ENCODE measurements around the gene FGD6. TPM values are rescaled to one million over a fixed set of nuclear protein-coding genes. Genes with fewer than 3 reads are reported as not detected.

The FGD6 gene
- total RNA-seq (1 to 10 TPM in 2 of 5 donors, under 1 TPM in 3; 0.55 to 1.9 (median 0.70) TPM), total RNA-seq (0.68 to 8.0 (median 2.1) reads per million in 29 experiments)
- total RNA-seq (2013): 0.85 TPM

DNA sequence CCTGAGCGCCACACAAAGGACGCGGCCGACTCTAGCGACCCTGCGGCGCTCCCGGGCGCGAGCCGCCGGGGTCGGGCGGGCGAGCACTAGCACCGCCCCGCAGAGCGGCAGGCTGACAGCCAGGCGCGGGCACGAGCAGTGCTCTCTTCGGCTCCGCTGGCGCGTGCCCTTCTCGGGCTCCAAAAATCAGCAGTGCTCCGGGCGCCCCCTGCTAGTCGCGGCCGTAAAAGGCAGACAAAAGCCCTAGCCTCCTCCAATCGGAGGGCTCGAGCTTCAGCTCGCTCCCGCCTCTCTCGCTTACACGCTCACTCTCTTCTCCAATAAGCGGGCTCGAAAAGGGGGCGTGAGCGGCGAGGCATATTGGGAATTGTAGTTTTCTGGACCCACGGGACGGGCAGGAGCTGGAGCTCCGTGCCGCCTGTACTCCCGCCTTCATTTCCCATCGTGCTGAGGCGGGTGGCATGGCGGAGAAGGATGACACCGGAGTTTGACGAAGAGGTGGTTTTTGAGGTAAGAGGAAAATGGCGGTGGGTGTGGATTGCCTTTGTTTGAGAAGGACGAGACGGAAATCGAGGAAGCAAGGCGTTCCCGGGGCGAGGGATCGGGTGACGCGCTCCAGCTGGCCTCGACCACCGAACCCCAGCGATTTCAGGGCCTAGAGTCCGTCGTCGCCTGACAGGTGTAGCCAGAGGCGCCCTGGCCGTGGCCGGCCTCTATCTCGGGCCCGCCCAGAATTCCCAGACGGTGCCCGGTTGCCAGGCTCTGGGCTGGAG, at the start of gene FGD6, which contains the start of gene VEZT:
Gene FGD6 (minus strand): TSS at position 91 of the 773 bp plus-strand sequence. CDS start 227 bp downstream, outside the sequence.
Gene VEZT (plus strand): TSS at position 431 of the 773 bp plus-strand sequence. CDS start 44 bp downstream, at position 475.
- peaks cover 38 to 42% (median 42%) of the 10 kb centered on the region in 3 donors for H3K4me1 Mint-ChIP-seq
- peak within 1 kb of the TSS; percentile 83 to 98 for H3K4me3 ChIP-seq (ENCODE audit: control insufficient read depth in 1 of 2, extremely low read depth in 1 of 2, low read length in 1 of 2)

DNA sequence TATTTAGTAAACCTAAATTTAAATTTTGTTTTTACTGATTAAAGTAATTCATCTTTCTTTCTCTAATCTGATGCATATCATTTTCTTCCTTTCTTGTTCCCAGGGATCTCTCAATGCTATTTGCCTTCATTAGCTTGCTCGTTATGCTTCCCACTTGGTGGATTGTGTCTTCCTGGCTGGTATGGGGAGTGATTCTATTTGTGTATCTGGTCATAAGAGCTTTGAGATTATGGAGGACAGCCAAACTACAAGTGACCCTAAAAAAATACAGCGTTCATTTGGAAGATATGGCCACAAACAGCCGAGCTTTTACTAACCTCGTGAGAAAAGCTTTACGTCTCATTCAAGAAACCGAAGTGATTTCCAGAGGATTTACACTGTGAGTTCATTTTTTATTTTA, 49.0 kb upstream of the FGD6 start:
- no peak overlapping the region for H3K27ac ChIP-seq (ENCODE audit: low read length)
- Mint-ChIP-seq H3K27me3 (no peaks in the 10 kb centered on the region), H3K9me3 (no peaks in the 10 kb centered on the region), H3K27ac (no peak overlapping the region), H3K36me3 (peaks cover 37% of the 10 kb centered on the region), H3K4me3 (no peak overlapping the region), H3K4me1 (no peaks in the 10 kb centered on the region)
- WGBS (ENCODE audit: insufficient coverage): no CpG with 5 or more reads among the region's 6 CpGs
- H3K9me3 ChIP-seq: no peaks in the 10 kb centered on the region
- DNase-seq (no peak), ATAC-seq (replicated peaks in 1 of 4) (no peak)
- H3K27me3 ChIP-seq (replicated peaks in 1 of 2; ENCODE audit: control insufficient read depth in 2 of 2, extremely low read depth in 1 of 2, insufficient read depth in 2 of 2, low read length in 1 of 2): no peaks in the 10 kb centered on the region
- peaks cover 12 to 42% of the 10 kb centered on the region in 2 donors for H3K36me3 ChIP-seq (ENCODE audit: control insufficient read depth in 2 of 2, extremely low read depth in 1 of 2, insufficient read depth in 1 of 2, low read length in 1 of 2)
- ChIA-PET POLR2A (no interaction called here), CTCF (no interaction called here)
- H3K4me1 ChIP-seq (ENCODE audit: control insufficient read depth in 1 of 2, extremely low read depth in 1 of 2, insufficient read depth in 2 of 2, low read length in 2 of 2): no peaks in the 10 kb centered on the region
- no peak overlapping the region for H3K4me3 ChIP-seq (ENCODE audit: control insufficient read depth in 1 of 2, extremely low read depth in 1 of 2, low read length in 1 of 2)

More for the DNA sequence above, at the start of gene FGD6, which contains the start of gene VEZT:
- ChIA-PET CTCF (interaction anchor here in 1 of 2 donors (0.6 to 2.7 kb wide), 7 partner anchors 29 to 321 kb away, joined by 3 to 9 read pairs (median 4); partner anchors contain the start of genes METAP2 and NR2C1), POLR2A (interaction anchor here (0.6 to 1.2 kb wide), 2 partner anchors 214 to 319 kb away, joined by 3 read pairs; partner anchors contain the start of gene NDUFA12 (in 1 of the 2))
- Histone ChIP-seq H3K4me1 (ENCODE audit: control insufficient read depth in 1 of 2, extremely low read depth in 1 of 2, insufficient read depth in 2 of 2, low read length in 2 of 2) (peaks cover 7 to 15% of the 10 kb centered on the region in 2 experiments), H3K36me3 (ENCODE audit: control insufficient read depth in 2 of 2, extremely low read depth in 1 of 2, insufficient read depth in 1 of 2, low read length in 1 of 2) (no peaks in the 10 kb centered on the region), H3K27me3 (replicated peaks in 1 of 2; ENCODE audit: control insufficient read depth in 2 of 2, extremely low read depth in 1 of 2, insufficient read depth in 2 of 2, low read length in 1 of 2) (no peaks in the 10 kb centered on the region), H3K9me3 (no peaks in the 10 kb centered on the region), H3K27ac (ENCODE audit: low read length) (peak within 1 kb of the TSS; percentile 96)
- under 1% methylated on average over 69 of the region's 75 CpGs for WGBS (ENCODE audit: insufficient coverage)
- H3K36me3 Mint-ChIP-seq: no peaks in the 10 kb centered on the region
- H3K27me3 Mint-ChIP-seq: no peaks in the 10 kb centered on the region
- peak; percentile 90 to 95 (median 93) for ATAC-seq (replicated peaks in 1 of 4)
- no peaks in the 10 kb centered on the region for H3K9me3 Mint-ChIP-seq
- H3K4me3 Mint-ChIP-seq: peak within 1 kb of the TSS; percentile 88 to 100 (median 98)
- DNase-seq: peak; percentile 94 to 99 (median 98)
- H3K27ac Mint-ChIP-seq: peak within 1 kb of the TSS; percentile 96 to 99

DNA sequence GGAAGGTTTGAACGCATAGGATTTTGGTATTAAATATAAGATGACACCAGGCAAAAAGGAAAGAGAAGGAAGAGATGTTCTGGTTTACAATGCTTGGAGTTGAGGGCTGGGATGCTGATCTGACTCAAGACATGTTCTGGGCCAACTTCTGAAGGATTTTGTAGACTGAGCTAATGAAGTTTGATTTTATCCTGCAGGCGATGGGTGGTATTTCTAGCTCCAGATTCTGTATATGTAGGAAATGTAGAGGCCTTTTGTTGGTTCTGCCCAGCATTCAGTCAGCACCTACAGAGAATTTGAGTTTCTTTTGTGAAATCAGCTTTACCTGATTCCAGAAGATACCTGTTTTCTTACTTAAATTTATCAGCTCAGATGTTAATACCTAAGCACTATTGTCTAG, 48.5 kb upstream of the FGD6 start:
- Histone ChIP-seq H3K4me3 (ENCODE audit: control insufficient read depth in 1 of 2, extremely low read depth in 1 of 2, low read length in 1 of 2) (no peak overlapping the region), H3K36me3 (ENCODE audit: control insufficient read depth in 2 of 2, extremely low read depth in 1 of 2, insufficient read depth in 1 of 2, low read length in 1 of 2) (peaks cover 12 to 41% of the 10 kb centered on the region in 2 donors), H3K27ac (ENCODE audit: low read length) (no peak overlapping the region), H3K27me3 (replicated peaks in 1 of 2; ENCODE audit: control insufficient read depth in 2 of 2, extremely low read depth in 1 of 2, insufficient read depth in 2 of 2, low read length in 1 of 2) (no peaks in the 10 kb centered on the region), H3K9me3 (no peaks in the 10 kb centered on the region), H3K4me1 (ENCODE audit: control insufficient read depth in 1 of 2, extremely low read depth in 1 of 2, insufficient read depth in 2 of 2, low read length in 2 of 2) (no peaks in the 10 kb centered on the region)
- no peaks in the 10 kb centered on the region for H3K4me1 Mint-ChIP-seq
- DNase-seq: no peak
- no peak overlapping the region for H3K4me3 Mint-ChIP-seq
- H3K27ac Mint-ChIP-seq: no peak overlapping the region
- POLR2A ChIA-PET: no interaction called here
- peaks cover 36% of the 10 kb centered on the region for H3K36me3 Mint-ChIP-seq
- 100% methylated on average over 1 of the region's 2 CpGs for WGBS (ENCODE audit: insufficient coverage)
- H3K27me3 Mint-ChIP-seq: no peaks in the 10 kb centered on the region
- ATAC-seq (replicated peaks in 1 of 4): no peak
- CTCF ChIA-PET: no interaction called here
- H3K9me3 Mint-ChIP-seq: no peaks in the 10 kb centered on the region

DNA sequence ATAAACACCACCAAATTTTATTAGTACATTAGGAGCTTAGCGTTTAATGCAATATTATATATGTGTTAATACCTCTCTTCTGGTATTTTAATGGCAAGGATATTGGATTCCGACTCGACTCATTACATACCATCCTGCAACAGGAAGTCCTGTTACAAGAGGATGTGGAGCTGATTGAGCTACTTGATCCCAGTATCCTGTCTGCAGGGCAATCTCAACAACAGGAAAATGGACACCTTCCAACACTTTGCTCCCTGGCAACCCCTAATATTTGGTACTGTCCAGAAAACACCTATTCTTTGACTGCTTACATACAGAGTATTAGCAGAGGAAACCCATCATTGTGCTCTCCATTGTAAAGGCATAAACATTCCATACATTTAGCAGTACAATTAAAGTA, 45.5 kb upstream of the FGD6 start:
- POLR2A ChIA-PET: interaction anchor here in 1 of 2 donors (0.6 kb wide), 1 partner anchor 259 kb away, joined by 4 read pairs; no protein-coding TSS in a partner anchor
- WGBS (ENCODE audit: insufficient coverage): no CpG with 5 or more reads among the region's 3 CpGs
- peaks cover 43% of the 10 kb centered on the region for H3K36me3 Mint-ChIP-seq
- no peak overlapping the region for H3K27ac Mint-ChIP-seq
- no peak overlapping the region for H3K27ac ChIP-seq (ENCODE audit: low read length)
- no peak overlapping the region for H3K4me3 Mint-ChIP-seq
- H3K9me3 ChIP-seq: no peaks in the 10 kb centered on the region
- DNase-seq (no peak), ATAC-seq (replicated peaks in 1 of 4) (no peak)
- H3K4me1 Mint-ChIP-seq: no peaks in the 10 kb centered on the region
- H3K27me3 ChIP-seq (replicated peaks in 1 of 2; ENCODE audit: control insufficient read depth in 2 of 2, extremely low read depth in 1 of 2, insufficient read depth in 2 of 2, low read length in 1 of 2): no peaks in the 10 kb centered on the region
- CTCF ChIA-PET: no interaction called here
- H3K9me3 Mint-ChIP-seq: no peaks in the 10 kb centered on the region
- H3K27me3 Mint-ChIP-seq: no peaks in the 10 kb centered on the region
- no peaks in the 10 kb centered on the region for H3K4me1 ChIP-seq (ENCODE audit: control insufficient read depth in 1 of 2, extremely low read depth in 1 of 2, insufficient read depth in 2 of 2, low read length in 2 of 2)
- peaks cover 12 to 37% of the 10 kb centered on the region in 2 donors for H3K36me3 ChIP-seq (ENCODE audit: control insufficient read depth in 2 of 2, extremely low read depth in 1 of 2, insufficient read depth in 1 of 2, low read length in 1 of 2)
- no peak overlapping the region for H3K4me3 ChIP-seq (ENCODE audit: control insufficient read depth in 1 of 2, extremely low read depth in 1 of 2, low read length in 1 of 2)

DNA sequence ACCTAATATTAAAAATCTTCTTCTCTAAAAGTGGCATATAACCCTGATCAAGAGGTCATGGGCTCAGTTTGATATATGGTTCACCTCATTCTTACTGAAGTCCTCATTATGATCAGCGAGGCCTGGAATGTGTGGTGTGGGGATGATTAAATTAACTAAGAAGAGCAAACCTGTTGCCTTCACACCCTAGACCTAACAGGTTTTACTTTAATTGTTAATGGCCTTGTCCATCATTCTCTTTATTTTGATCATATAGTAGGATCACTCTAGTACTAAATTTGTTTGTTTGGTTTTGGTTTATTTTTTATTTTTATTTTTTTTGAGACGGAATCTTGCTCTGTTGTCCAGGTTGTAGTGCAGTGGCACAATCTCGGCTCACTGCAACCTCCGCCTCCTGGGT, 43.8 kb upstream of the FGD6 start:
- Histone ChIP-seq H3K4me3 (ENCODE audit: control insufficient read depth in 1 of 2, extremely low read depth in 1 of 2, low read length in 1 of 2) (no peak overlapping the region), H3K27ac (ENCODE audit: low read length) (no peak overlapping the region), H3K27me3 (replicated peaks in 1 of 2; ENCODE audit: control insufficient read depth in 2 of 2, extremely low read depth in 1 of 2, insufficient read depth in 2 of 2, low read length in 1 of 2) (no peaks in the 10 kb centered on the region), H3K4me1 (ENCODE audit: control insufficient read depth in 1 of 2, extremely low read depth in 1 of 2, insufficient read depth in 2 of 2, low read length in 2 of 2) (no peaks in the 10 kb centered on the region), H3K36me3 (ENCODE audit: control insufficient read depth in 2 of 2, extremely low read depth in 1 of 2, insufficient read depth in 1 of 2, low read length in 1 of 2) (peaks cover 16 to 44% of the 10 kb centered on the region in 2 donors), H3K9me3 (no peaks in the 10 kb centered on the region)
- ATAC-seq (replicated peaks in 1 of 4) (no peak), DNase-seq (no peak)
- H3K9me3 Mint-ChIP-seq: no peaks in the 10 kb centered on the region
- no CpG with 5 or more reads among the region's 4 CpGs for WGBS (ENCODE audit: insufficient coverage)
- ChIA-PET POLR2A (no interaction called here), CTCF (interaction anchor here in 1 of 2 donors (0.6 to 0.7 kb wide), 2 partner anchors 273 to 927 kb away, joined by 3 to 7 read pairs; no protein-coding TSS in a partner anchor)
- peaks cover 49% of the 10 kb centered on the region for H3K36me3 Mint-ChIP-seq
- H3K4me3 Mint-ChIP-seq: no peak overlapping the region
- H3K27ac Mint-ChIP-seq: no peak overlapping the region
- no peaks in the 10 kb centered on the region for H3K27me3 Mint-ChIP-seq
- no peaks in the 10 kb centered on the region for H3K4me1 Mint-ChIP-seq

DNA sequence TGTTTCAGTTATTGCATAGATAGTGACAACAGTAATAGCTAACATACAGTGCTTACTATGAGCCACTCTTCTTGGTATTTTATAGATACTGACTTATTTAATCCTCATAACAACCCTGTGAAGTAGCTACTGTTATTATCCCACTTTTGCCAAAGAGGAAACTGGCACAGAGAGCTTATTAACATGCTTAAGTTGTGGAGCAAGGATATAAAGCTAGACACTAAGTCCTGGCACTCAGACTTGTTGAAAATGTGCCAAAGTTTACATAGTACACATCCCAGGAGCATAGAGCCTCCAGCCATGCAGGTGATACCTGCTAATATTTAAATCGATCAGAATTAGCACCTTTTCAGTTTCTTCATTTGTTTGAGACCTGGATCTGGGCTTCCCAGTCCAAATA, 42.1 kb upstream of the FGD6 start:
- POLR2A ChIA-PET: interaction anchor here in 1 of 2 donors (0.6 to 1.1 kb wide), 2 partner anchors 43 to 1583 kb away, joined by 3 to 4 read pairs; no protein-coding TSS in a partner anchor
- Histone ChIP-seq H3K36me3 (ENCODE audit: control insufficient read depth in 2 of 2, extremely low read depth in 1 of 2, insufficient read depth in 1 of 2, low read length in 1 of 2) (peaks cover 11 to 51% of the 10 kb centered on the region in 2 donors), H3K9me3 (no peaks in the 10 kb centered on the region), H3K27me3 (replicated peaks in 1 of 2; ENCODE audit: control insufficient read depth in 2 of 2, extremely low read depth in 1 of 2, insufficient read depth in 2 of 2, low read length in 1 of 2) (no peaks in the 10 kb centered on the region), H3K4me3 (ENCODE audit: control insufficient read depth in 1 of 2, extremely low read depth in 1 of 2, low read length in 1 of 2) (no peak overlapping the region), H3K27ac (ENCODE audit: low read length) (no peak overlapping the region), H3K4me1 (ENCODE audit: control insufficient read depth in 1 of 2, extremely low read depth in 1 of 2, insufficient read depth in 2 of 2, low read length in 2 of 2) (no peaks in the 10 kb centered on the region)
- no peak overlapping the region for H3K27ac Mint-ChIP-seq
- peaks cover 59% of the 10 kb centered on the region for H3K36me3 Mint-ChIP-seq
- no peaks in the 10 kb centered on the region for H3K4me1 Mint-ChIP-seq
- no peak for ATAC-seq (replicated peaks in 1 of 4)
- no peaks in the 10 kb centered on the region for H3K27me3 Mint-ChIP-seq
- DNase-seq: no peak
- no peak overlapping the region for H3K4me3 Mint-ChIP-seq
- H3K9me3 Mint-ChIP-seq: no peaks in the 10 kb centered on the region
- CTCF ChIA-PET: interaction anchor here (1.0 to 1.5 kb wide), 2 partner anchors 14 to 19 kb away, joined by 3 to 4 read pairs; no protein-coding TSS in a partner anchor
- no CpG with 5 or more reads among the region's 1 CpG for WGBS (ENCODE audit: insufficient coverage)
